ENCODE data around the gene KIAA1217. TPM values are rescaled to one million over a fixed set of nuclear protein-coding genes. Genes with fewer than 3 reads are reported as not detected.
A peak's percentile ranks its signal among the peaks of the same experiment; 100 is the strongest.

KIAA1217 gene
- total RNA-seq, 1 donor from 2014 or later, result 73.2 TPM

DNA sequence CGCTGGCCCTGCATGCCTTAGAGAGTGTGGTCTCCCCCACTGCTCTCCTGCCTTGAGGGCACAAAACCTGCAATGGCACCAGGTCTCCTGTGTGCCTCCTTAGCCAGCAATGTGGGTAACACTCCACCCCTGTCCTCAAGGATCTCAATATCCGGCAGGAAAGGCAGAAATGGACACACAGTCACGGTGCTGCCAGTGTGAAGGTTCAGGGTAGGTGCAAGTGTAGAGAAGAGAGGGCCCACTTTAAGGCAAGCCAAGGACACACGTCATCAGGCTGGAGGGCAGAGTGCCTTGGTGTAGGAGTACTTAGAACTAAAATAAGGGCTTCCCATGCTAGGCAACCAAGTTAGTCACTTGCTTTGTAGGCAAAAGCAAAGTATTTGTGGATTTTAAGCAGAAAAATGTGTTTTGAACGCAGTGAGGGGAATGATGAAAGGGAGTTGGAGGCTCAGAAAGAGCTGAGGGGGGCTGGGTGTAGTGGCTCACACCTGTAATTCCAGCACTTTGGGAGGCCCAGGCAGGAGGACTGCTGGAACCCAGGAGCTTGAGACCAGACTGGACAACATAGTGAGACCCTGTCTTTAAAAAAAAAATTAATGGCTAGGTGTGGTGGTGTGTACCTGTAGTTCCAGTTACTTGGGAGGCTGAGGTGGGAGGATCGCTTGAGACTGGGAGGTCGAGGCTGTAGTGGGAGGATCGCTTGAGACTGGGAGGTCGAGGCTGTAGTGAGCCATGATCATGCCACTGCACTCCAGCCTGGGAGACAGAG, 361.9 kb downstream of the KIAA1217 start:
- Mint-ChIP-seq H3K9me3 (no peaks in the 10 kb centered on the region), H3K36me3 (no peaks in the 10 kb centered on the region), H3K27me3 (peaks cover 4% of the 10 kb centered on the region), H3K27ac (peak overlapping the region; percentile 21), H3K4me1 (ENCODE audit: unreplicated experiment) (peaks cover 6% of the 10 kb centered on the region), H3K4me3 (no peak overlapping the region)
- TF ChIP-seq, protein P1, sequence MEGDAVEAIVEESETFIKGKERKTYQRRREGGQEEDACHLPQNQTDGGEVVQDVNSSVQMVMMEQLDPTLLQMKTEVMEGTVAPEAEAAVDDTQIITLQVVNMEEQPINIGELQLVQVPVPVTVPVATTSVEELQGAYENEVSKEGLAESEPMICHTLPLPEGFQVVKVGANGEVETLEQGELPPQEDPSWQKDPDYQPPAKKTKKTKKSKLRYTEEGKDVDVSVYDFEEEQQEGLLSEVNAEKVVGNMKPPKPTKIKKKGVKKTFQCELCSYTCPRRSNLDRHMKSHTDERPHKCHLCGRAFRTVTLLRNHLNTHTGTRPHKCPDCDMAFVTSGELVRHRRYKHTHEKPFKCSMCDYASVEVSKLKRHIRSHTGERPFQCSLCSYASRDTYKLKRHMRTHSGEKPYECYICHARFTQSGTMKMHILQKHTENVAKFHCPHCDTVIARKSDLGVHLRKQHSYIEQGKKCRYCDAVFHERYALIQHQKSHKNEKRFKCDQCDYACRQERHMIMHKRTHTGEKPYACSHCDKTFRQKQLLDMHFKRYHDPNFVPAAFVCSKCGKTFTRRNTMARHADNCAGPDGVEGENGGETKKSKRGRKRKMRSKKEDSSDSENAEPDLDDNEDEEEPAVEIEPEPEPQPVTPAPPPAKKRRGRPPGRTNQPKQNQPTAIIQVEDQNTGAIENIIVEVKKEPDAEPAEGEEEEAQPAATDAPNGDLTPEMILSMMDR (conservative IDR thresholded peaks at IDR 0.05), result no peak
- no peak for DNase-seq (ENCODE audit: extremely low spot score, unreplicated experiment)

DNA sequence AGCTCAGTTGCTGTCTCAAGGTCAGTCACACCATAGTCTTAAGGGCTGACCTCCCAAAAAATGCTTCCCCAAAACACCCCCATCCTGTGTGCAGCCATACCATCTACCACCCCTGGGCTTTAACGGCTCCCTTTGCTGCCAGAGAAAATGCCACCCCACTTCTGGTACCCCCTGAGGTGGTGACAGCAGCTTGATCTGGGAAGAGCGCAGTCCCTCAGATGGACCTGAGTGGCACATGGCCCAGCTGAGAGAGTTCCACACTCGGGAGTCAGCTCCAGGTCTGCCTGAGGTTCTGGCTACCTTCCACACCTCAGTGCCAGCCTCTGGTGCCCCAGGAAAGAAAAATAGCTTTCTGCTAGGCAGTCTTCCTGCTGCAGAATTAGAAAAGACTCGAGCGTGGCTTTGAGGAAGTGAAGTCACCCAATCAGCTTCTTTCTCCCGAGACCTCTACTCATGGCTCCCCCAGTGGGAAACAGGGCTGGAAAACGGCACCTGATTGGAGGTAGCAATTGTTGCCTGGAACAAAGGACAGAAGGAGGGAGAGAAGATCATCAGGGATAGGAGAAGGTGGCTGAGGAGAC, 363.0 kb downstream of the KIAA1217 start:
- Mint-ChIP-seq H3K27ac (no peak overlapping the region), H3K9me3 (no peaks in the 10 kb centered on the region), H3K27me3 (peaks cover 4% of the 10 kb centered on the region), H3K36me3 (no peaks in the 10 kb centered on the region), H3K4me3 (no peak overlapping the region), H3K4me1 (ENCODE audit: unreplicated experiment) (peaks cover 6% of the 10 kb centered on the region)
- TF ChIP-seq, protein P1 (conservative IDR thresholded peaks at IDR 0.05), result no peak
- DNase-seq (ENCODE audit: extremely low spot score, unreplicated experiment), result no peak

DNA sequence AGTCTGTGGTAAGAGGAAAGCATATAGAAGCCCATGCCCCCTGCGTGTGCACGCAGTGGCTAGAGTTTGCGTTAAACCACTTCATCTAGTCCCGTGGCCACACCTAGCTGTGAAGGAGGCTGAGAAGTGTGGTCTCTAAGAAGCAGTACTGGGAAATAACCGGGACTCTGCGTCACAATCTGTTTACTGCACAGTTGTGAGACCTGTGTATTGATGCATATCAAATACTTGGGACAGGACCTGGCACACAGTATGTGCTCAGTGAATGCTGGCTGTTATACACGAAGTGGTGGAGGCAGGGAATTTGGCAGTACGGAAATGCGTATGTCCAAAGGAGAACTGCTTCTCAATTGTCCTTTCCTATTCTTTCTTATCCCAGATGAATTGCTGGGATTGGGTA, 365.2 kb downstream of the KIAA1217 start:
- Mint-ChIP-seq H3K4me3 (no peak overlapping the region), H3K9me3 (no peaks in the 10 kb centered on the region), H3K27me3 (peaks cover 4% of the 10 kb centered on the region), H3K27ac (no peak overlapping the region), H3K4me1 (ENCODE audit: unreplicated experiment) (peaks cover 6% of the 10 kb centered on the region), H3K36me3 (no peaks in the 10 kb centered on the region)
- TF ChIP-seq, protein P1 (conservative IDR thresholded peaks at IDR 0.05), result no peak
- no peak for DNase-seq (ENCODE audit: extremely low spot score, unreplicated experiment)

DNA sequence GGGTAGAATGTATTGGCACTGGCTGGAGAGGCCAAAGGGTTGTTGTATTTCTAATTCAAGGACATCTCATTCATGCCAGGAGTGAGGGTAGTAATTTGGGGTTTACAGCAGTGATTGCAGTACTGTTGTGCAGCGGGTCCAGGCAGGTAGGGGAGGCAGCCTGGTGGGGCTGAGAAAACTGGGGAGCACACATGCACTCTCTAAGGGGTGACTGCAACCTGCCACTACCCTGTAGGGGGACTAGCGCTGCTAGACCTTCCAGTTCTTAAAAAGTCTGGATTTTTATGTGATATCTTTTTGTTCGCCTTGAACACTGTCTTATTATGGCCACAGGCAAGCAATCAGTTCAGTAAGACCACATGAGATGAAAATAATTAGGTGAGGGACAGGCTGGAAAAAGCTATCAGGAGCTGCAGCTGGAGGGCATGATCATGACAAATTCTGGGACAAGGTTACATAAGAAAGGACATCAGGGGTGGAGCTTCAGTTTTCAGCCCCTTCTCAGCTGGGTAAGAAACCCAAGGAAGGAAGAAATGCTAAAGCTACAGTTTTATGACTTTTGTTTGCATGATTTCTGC, 365.7 kb downstream of the KIAA1217 start:
- no peaks in the 10 kb centered on the region for H3K9me3 Mint-ChIP-seq
- no peak for DNase-seq (ENCODE audit: extremely low spot score, unreplicated experiment)
- no peaks in the 10 kb centered on the region for H3K36me3 Mint-ChIP-seq
- H3K27me3 Mint-ChIP-seq, result peaks cover 4% of the 10 kb centered on the region
- no peak overlapping the region for H3K27ac Mint-ChIP-seq
- H3K4me1 Mint-ChIP-seq (ENCODE audit: unreplicated experiment), result peaks cover 6% of the 10 kb centered on the region
- no peak overlapping the region for H3K4me3 Mint-ChIP-seq
- TF ChIP-seq, protein P1 (conservative IDR thresholded peaks at IDR 0.05), result peak; percentile 27

DNA sequence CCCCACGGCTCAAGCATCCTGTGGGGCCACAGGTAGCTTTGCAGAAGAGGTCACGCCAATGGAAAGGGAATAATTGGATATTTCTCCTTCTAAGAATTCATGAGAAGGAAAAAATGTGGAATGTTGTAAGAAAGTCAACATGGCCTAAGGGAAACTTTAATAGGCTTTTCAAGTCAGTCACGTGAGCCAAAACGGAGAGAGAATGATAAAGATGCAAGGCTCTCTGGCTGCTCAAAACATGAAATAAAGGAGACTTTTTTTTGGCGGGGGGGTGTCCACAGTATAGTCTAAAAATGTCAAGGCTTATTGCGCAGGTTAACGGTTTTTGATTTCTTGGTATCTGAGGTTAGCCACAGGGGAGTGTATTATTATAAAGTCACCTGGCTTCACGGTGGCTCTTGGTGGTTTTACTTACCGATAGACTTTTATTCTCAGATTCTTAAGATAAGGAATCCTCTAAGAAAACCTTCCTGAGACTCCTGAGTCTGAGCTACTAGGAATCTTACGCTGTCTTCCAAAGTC, 366.6 kb downstream of the KIAA1217 start:
- Mint-ChIP-seq H3K4me3 (no peak overlapping the region), H3K9me3 (no peaks in the 10 kb centered on the region), H3K36me3 (no peaks in the 10 kb centered on the region), H3K27ac (no peak overlapping the region), H3K4me1 (ENCODE audit: unreplicated experiment) (peaks cover 11% of the 10 kb centered on the region), H3K27me3 (peaks cover 4% of the 10 kb centered on the region)
- TF ChIP-seq, protein P1 (conservative IDR thresholded peaks at IDR 0.05), result no peak
- DNase-seq (ENCODE audit: extremely low spot score, unreplicated experiment), result no peak
